Activated T-helper 9 cell treated with anti-CD3 and anti-CD28 coated beads, Interleukin-2, amount 50 U/mL, for 16 hours (primary cell): Measurements from ENCODE around the gene HELZ.
"Not testable (repeated sequence)": the region's sequence is repeated elsewhere in the genome, so short reads cannot be mapped to it uniquely, and the experiment has no call there.

Experiments
- DNase-seq: peaks from one replicate; pipeline ENCODE4 v3.0.0-alpha.2; 2020; ENCODE audit warnings: low read depth

HELZ gene

GRCh38 chr17:67143318-67143717, 101.7 kb downstream of the HELZ start:
- DNase-seq, result no peak

- not testable (repeated sequence) for DNase-seq
Observed at GRCh38 chr17:67142030-67142429, 103.0 kb downstream of the HELZ start.

- DNase-seq, result no peak
Observed at GRCh38 chr17:67139784-67140665, 105.0 kb downstream of the HELZ start.

GRCh38 chr17:67139289-67139688, 105.7 kb downstream of the HELZ start:
- no peak for DNase-seq

- DNase-seq, result no peak
Observed at GRCh38 chr17:67138392-67138791, 106.6 kb downstream of the HELZ start.

- no peak for DNase-seq
Observed at GRCh38 chr17:67137860-67138259, 107.1 kb downstream of the HELZ start.

GRCh38 chr17:67137026-67137370, 108.0 kb downstream of the HELZ start:
- no peak for DNase-seq

GRCh38 chr17:67136191-67137025, 108.6 kb downstream of the HELZ start:
- no peak for DNase-seq

- DNase-seq, result no peak
Observed at GRCh38 chr17:67133161-67133560, 111.8 kb downstream of the HELZ start.

GRCh38 chr17:67132366-67132765, 112.6 kb downstream of the HELZ start:
- DNase-seq, result no peak

- no peak for DNase-seq
Observed at GRCh38 chr17:67130768-67131167, 114.2 kb downstream of the HELZ start.

- DNase-seq, result no peak
Observed at GRCh38 chr17:67129283-67129682, 115.7 kb downstream of the HELZ start.

- no peak for DNase-seq
Observed at GRCh38 chr17:67128700-67129099, 116.3 kb downstream of the HELZ start.

- no peak for DNase-seq
Observed at GRCh38 chr17:67127925-67128324, 117.1 kb downstream of the HELZ start.

- DNase-seq, result no peak
Observed at GRCh38 chr17:67126983-67127382, 118.0 kb downstream of the HELZ start.

GRCh38 chr17:67126543-67126942, 118.5 kb downstream of the HELZ start:
- DNase-seq, result not testable (repeated sequence)

- no peak for DNase-seq
Observed at GRCh38 chr17:67125924-67126323, 119.1 kb downstream of the HELZ start.

GRCh38 chr17:67125417-67125816, 119.6 kb downstream of the HELZ start:
- no peak for DNase-seq

- no peak for DNase-seq
Observed at GRCh38 chr17:67124450-67125148, 120.4 kb downstream of the HELZ start.

GRCh38 chr17:67123699-67124098, 121.3 kb downstream of the HELZ start:
- no peak for DNase-seq

GRCh38 chr17:67121316-67121891, 123.6 kb downstream of the HELZ start:
- DNase-seq, result no peak

GRCh38 chr17:67119102-67119501, 125.9 kb downstream of the HELZ start:
- no peak for DNase-seq
